ENCODE measurements around the gene KLHL10.

GRCh38 chr17:41871789-41872188, 34.2 kb downstream of the KLHL10 start:
- TF ChIP-seq, protein P1, sequence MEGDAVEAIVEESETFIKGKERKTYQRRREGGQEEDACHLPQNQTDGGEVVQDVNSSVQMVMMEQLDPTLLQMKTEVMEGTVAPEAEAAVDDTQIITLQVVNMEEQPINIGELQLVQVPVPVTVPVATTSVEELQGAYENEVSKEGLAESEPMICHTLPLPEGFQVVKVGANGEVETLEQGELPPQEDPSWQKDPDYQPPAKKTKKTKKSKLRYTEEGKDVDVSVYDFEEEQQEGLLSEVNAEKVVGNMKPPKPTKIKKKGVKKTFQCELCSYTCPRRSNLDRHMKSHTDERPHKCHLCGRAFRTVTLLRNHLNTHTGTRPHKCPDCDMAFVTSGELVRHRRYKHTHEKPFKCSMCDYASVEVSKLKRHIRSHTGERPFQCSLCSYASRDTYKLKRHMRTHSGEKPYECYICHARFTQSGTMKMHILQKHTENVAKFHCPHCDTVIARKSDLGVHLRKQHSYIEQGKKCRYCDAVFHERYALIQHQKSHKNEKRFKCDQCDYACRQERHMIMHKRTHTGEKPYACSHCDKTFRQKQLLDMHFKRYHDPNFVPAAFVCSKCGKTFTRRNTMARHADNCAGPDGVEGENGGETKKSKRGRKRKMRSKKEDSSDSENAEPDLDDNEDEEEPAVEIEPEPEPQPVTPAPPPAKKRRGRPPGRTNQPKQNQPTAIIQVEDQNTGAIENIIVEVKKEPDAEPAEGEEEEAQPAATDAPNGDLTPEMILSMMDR (IDR thresholded peaks at IDR 0.05) = no peak
- TF ChIP-seq POLR2AphosphoS5 (IDR thresholded peaks at IDR 0.05) (no peak), POLR2A (IDR thresholded peaks at IDR 0.05) (no peak)
